Upper lobe of right lung (tissue), 1 donor: Measurements from ENCODE around the gene AK1. TPM values are rescaled to one million over a fixed set of nuclear protein-coding genes. Genes with fewer than 3 reads are reported as not detected.
"Not testable (repeated sequence)": the region's sequence is repeated elsewhere in the genome, so short reads cannot be mapped to it uniquely, and the experiment has no call there.

Source experiments
- ATAC-seq: fragments of 200-7000 bp; cut with Tn5 transposase; one replicate; pipeline ENCODE4 v1.9.1; 2020; ENCODE audit warnings: mild to moderate bottlenecking, moderate library complexity
- DNase-seq: peaks from one replicate; pipeline ENCODE4 v3.0.0-alpha.2; 2020
- H3K27ac ChIP-seq: fragments of 200-600 bp; one replicate; pipeline ENCODE4 v1.8.0; 2022
- H3K27me3 ChIP-seq: fragments of 200-600 bp; one replicate; pipeline ENCODE4 v1.8.0; 2022; ENCODE audit warnings: mild to moderate bottlenecking
- H3K36me3 ChIP-seq: fragments of 200-600 bp; one replicate; pipeline ENCODE4 v1.8.0; 2022
- H3K4me1 ChIP-seq: fragments of 200-600 bp; one replicate; pipeline ENCODE4 v1.8.0; 2022
- H3K4me3 ChIP-seq: fragments of 200-600 bp; one replicate; pipeline ENCODE4 v1.8.0; 2022; ENCODE audit warnings: mild to moderate bottlenecking
- H3K9me3 ChIP-seq: fragments of 200-600 bp; one replicate; pipeline ENCODE4 v1.8.0; 2022
- intact Hi-C: fragments of 100-400 bp; cut with DNase I; formaldehyde crosslinking; loops from one replicate; pipeline ENCODE4 v1.11.0; 2022
- total RNA-seq: library from RNA; stranded (reverse); fragmentation: NEBNext Ultra II Directional; extraction: Animal tissue kit (Norgen Biotek cat#: 25700); gene quantifications from one replicate; pipeline ENCODE4 v1.2.1, GENCODE V29; 2021
- TF ChIP-seq, protein P1 (sequence below): fragments of 200-600 bp; IDR thresholded peaks from one replicate; pipeline ENCODE4 v1.8.0; 2022; ENCODE audit warnings: antibody characterized with exemption
- donor health status: DM: no; HTN: yes; CAD: no; lungs with severe emphysema.

AK1 gene
- total RNA-seq, 1 donor from 2014 or later, result 158 TPM

DNA sequence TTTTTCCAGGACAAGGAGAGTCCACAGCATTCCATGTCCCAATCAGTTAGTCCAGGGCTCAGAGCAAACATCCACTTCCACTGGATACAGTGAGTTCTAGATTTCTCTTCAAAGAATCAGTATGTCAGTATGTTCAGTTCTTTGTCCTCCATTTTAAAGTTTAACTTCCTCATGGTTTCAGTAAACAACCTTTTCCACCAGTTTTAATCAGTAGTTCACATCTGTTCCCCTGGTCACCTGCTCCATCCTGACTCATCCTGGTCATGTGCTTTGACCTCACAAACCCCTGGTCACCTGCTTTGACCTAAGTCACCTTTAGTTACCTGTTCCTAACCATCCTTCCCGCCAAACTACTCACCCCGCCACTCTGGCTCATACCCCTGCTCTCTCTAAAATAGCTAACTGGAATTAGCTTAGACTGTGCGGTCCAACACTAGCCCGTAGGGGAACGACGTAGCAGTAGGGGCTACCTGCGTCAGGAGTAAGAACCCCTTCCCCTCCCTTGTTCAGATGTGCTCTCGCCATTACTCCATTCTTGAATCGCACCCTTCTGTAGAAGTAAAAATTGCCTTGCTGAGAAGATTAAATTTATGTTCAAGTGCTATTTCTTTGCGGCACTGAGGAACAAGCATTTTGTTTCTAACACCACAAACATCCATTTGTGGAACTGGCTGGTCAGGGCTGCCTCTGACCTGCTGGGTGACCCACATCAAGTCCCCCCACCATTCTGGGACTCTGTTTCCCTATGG lies 28.5 kb downstream of the AK1 start:
- TF ChIP-seq, protein P1, sequence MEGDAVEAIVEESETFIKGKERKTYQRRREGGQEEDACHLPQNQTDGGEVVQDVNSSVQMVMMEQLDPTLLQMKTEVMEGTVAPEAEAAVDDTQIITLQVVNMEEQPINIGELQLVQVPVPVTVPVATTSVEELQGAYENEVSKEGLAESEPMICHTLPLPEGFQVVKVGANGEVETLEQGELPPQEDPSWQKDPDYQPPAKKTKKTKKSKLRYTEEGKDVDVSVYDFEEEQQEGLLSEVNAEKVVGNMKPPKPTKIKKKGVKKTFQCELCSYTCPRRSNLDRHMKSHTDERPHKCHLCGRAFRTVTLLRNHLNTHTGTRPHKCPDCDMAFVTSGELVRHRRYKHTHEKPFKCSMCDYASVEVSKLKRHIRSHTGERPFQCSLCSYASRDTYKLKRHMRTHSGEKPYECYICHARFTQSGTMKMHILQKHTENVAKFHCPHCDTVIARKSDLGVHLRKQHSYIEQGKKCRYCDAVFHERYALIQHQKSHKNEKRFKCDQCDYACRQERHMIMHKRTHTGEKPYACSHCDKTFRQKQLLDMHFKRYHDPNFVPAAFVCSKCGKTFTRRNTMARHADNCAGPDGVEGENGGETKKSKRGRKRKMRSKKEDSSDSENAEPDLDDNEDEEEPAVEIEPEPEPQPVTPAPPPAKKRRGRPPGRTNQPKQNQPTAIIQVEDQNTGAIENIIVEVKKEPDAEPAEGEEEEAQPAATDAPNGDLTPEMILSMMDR, result no peak
- intact Hi-C loops, result no loop called here
- Histone ChIP-seq H3K4me1 (peaks cover 46% of the 10 kb centered on the region), H3K36me3 (peaks cover 8% of the 10 kb centered on the region), H3K4me3 (peak overlapping the region; percentile 3), H3K27me3 (no peaks in the 10 kb centered on the region), H3K27ac (no peak overlapping the region), H3K9me3 (no peaks in the 10 kb centered on the region)
- DNase-seq, result no peak
- ATAC-seq, result no peak

DNA sequence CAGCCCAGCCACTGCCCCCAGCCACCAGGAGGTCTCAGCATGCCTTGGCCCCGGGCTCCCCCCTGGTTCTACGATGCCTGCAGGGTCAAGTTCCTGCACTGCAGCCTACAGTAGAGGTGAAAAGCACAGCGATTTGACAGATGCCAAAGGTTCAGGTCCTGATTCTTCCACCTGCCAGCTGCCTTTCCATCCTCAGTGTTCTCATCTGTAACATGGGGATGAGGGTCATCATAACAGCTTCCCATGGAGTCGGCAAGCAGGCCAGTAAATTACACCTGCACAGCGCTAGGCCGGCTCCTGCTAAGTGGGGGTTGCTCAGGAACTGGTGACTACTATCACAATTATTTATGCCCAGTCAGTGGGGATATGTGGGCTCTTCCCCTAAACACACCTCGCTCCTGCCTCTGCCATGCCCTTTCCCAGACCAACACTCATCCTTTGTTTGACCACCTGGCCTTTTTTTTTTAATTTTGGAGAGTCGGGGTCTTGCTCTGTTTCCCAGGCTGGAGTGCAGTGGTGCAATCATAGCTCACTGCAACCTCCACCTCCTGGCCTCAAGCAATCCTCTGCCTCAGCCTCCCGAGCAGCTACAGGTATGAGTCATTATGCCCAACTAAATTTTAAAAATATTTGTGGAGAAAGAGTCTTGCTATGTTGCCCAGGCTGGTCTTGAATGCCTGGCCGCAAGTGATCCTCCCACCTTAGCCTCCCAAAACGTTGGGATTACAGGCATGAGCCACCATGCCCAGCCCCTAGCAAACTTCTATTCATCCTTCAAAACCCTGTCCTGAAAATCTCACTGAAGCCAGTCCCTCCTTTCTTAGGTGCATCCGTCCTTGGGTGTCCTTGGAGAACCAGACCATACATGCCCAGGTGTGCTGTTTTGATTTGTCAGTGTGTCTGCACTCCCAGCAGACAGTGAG lies 29.4 kb downstream of the AK1 start:
- Histone ChIP-seq H3K9me3 (no peaks in the 10 kb centered on the region), H3K27ac (peak overlapping the region; percentile 56), H3K4me1 (peaks cover 48% of the 10 kb centered on the region), H3K4me3 (peak overlapping the region; percentile 10), H3K27me3 (no peaks in the 10 kb centered on the region), H3K36me3 (peaks cover 12% of the 10 kb centered on the region)
- intact Hi-C loops, result no loop called here
- TF ChIP-seq, protein P1, result no peak
- ATAC-seq (no peak), DNase-seq (no peak)

DNA sequence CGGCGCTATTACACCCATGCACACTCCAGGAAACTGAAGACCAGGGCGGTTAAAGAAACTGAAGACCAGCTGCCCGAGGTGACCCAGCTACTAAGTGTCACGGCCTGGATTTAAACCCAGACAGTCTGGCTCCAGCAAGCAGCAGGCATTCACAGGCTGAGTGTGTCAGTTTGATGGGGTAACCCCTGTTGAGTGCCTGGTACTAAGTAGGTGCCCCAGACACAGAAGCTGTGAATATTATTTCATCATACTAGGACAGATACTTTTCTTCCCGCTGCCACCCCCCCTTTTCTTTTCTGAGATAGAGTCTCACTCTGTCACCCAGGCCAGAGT lies 30.3 kb downstream of the AK1 start:
- peak overlapping the region; percentile 3 for H3K4me3 ChIP-seq
- TF ChIP-seq, protein P1, result no peak
- H3K9me3 ChIP-seq, result no peaks in the 10 kb centered on the region
- peaks cover 21% of the 10 kb centered on the region for H3K36me3 ChIP-seq
- peak overlapping the region; percentile 56 for H3K27ac ChIP-seq
- intact Hi-C loops, result no loop called here
- peaks cover 44% of the 10 kb centered on the region for H3K4me1 ChIP-seq
- peak; percentile 51 for ATAC-seq
- no peak for DNase-seq
- H3K27me3 ChIP-seq, result no peaks in the 10 kb centered on the region

DNA sequence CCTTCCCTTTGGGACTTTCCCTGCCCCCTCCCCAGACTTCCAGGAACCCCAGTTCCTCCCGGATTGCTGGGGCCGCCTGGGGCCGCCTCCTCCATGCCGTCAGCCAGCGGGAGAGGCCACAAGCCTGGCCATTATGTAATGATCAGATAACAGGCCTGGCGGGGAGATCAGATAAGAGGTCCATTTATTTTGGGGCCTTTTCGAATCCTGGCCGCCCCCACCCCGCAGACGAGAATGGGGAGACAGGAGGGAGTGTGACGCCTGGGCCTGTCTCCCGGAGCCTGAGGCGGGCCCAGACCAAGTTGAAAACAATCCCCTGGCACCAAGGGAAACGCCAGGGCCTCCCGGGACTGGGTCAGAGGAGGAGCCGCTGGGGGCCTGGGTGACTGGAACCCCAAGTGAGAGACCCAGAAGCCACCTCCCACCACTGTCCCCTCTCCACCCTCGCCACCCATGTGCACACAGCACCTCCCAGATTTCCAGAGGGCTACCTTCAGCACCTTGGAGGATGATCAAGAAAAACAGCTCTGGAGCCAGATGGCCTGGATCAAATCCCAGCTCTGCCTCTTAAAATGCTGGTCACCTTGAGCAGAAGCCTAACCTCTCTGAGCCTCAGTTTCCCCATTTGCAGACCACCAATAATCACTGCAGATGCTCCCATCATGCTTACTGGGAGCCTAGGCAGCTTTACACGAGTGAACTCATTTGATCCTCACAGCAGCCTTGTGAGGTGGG lies 30.9 kb downstream of the AK1 start:
- no peaks in the 10 kb centered on the region for H3K9me3 ChIP-seq
- no peak for DNase-seq
- peaks cover 40% of the 10 kb centered on the region for H3K4me1 ChIP-seq
- TF ChIP-seq, protein P1, result no peak
- peak overlapping the region; percentile 3 for H3K4me3 ChIP-seq
- H3K27me3 ChIP-seq, result no peaks in the 10 kb centered on the region
- H3K36me3 ChIP-seq, result peaks cover 26% of the 10 kb centered on the region
- ATAC-seq, result peak; percentile 61
- intact Hi-C loops, result no loop called here
- peak overlapping the region; percentile 56 for H3K27ac ChIP-seq

DNA sequence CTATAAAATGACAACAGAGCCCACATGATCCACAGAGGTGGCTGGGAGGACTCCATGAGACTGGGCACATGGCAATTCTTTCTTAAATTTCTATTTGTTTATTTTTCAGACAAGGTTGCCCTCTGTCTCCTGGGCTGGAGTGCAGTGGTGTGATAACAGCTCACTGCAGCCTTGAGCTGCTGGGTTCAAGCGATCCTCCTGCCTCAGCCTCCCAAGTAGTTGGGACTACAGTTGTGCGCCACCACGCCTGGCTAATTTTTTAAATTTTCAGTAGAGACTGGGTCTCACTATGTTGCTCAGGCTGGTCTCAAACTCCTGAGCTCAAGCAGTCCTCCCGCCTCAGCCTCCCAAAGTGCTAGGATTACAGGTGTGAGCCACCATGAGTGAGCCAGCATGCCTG lies 31.9 kb downstream of the AK1 start:
- H3K27ac ChIP-seq, result peak overlapping the region; percentile 56
- intact Hi-C loops, ATAC-seq, DNase-seq, H3K9me3 ChIP-seq, H3K27me3 ChIP-seq: not testable (repeated sequence)
- peak overlapping the region; percentile 8 for H3K4me3 ChIP-seq
- H3K4me1 ChIP-seq, result peaks cover 38% of the 10 kb centered on the region
- H3K36me3 ChIP-seq, result peaks cover 36% of the 10 kb centered on the region
